AG08395 (cell line): ENCODE results near the gene GUCY1A1.

Source experiments
- DNase-seq: peaks from one replicate; pipeline ENCODE4 v3.0.0; 2012; ENCODE audit warnings: mixed read lengths, low spot score

GUCY1A1 gene

DNA sequence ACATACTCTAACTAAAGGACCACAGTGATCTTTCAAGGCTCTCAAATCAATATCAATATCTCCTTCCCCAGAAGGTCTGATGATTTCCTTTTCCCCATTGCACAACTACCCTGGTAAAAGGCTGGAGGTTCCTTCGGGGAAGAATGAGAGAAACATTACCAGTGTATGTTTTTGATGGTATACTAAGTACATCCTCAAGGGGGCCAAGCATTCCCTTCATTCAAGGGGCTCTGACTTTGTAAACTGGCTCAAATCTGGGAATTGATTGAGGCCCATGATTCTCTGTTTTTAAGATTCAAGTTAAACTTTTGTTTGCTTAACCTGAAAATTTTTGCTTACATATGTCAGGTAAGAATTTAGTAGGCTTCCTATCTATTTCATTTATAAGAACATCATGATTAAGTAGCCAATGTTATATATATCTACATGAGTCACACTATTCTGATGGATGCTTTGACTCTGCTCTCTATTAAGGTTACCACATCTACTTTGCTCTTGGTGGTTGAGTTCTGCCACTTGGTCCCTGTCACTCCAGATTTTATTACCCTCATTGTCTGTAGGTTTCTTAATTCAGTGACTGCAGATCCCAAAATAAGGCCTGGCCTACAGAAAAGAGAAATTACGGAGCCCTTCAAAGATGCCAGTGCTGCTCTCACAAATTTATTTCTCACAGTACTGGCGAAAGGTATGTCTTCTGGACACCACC lies 75.8 kb downstream of the GUCY1A1 start:
- DNase-seq: no peak

DNA sequence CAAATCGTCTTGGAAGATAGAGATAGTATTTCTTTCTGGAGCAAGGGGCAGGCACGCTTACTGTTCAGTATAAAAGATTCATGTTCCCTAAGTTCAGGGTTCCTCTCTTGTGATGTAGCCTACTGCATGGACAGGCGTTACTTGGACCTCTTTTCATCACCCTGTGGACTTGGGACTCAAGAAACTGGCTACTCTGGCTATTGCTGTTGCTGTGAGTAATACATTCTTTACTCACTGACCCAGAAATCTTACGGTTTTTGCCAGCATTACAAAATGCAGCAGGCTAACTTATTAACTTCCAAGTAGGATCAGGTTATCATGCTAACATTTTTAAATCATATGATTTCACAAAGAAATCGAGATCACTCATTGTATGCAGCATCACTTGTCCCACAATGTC lies 79.3 kb downstream of the GUCY1A1 start:
- peak; percentile 72 for DNase-seq

DNA sequence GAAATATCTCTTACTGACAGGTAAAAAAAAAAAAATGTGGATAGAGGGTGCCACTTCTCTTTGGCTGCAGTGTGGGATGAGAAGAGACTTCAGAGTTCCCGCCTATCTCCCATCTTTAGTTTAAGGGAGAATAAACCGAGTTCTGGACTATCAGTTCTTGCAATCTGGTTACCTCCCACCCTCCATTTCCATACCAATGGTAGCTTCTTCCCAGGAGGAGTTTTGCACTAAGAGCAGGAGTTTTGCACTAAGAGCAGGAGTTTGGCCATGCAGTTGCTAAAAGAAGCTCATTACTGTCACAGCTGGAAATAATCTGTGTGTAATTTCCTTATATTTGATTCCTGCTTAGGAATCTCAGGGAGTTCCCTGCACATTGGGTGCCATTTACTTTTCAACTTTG lies 81.4 kb downstream of the GUCY1A1 start:
- no peak for DNase-seq

DNA sequence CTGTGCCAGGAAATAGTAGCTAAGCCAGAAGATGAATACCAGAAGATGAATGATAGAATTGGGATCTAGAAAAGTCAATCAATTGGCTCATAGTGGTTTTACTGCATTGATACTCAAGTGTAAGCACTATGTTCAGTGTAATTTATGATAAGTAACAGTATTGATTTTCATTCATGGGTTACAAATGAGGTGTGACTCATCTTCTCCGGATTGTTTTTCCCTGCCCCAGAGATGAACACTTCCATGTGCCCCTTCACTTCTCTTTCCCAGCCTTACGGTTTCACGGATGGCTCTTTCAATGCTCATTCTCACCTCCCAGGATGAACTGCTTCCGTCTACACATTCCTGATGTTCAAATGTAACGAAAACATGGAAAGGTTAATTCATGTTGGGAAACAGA lies 82.4 kb downstream of the GUCY1A1 start:
- no peak for DNase-seq

DNA sequence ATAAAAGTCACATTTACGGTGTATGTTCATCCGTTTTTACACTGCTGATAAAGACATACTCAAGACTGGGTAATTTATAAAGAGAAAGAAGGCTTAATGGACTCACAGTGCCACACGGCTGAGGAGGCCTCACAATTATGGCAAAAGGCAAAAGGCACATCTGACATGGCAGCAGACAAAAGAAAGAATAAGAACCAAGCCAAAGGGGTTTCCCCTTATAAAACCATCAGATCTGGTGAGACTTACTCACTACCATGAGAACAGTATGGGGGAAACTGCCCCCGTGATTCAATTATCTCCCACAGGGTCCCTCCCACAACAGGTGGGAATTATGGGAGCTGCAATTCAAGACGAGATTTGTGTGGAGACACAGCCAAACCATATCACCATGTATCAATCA lies 84.9 kb downstream of the GUCY1A1 start:
- DNase-seq: no peak

DNA sequence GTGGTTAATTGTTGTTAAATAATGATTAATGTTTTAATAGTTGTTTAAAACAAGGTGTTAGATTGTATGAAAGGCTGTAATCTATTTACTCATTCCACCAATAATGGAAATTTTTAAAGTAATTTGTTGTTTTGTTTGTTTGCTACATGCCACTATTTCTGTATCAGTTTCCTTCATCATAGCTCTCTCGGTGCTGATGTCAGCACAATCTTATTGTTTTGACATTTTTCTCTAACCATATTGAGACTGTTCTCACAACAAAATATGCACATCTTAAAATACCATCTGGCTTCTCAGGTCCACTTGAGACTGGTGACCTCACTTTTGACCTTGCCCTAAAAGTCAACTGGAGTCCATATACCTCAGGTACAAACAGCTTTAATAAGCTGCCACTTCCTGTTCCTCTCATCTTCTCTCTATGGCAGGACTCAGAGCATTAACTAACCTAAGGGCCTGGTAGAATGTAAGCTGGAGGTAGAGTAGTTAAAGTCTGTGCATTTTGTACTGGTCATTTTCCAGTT lies 91.2 kb downstream of the GUCY1A1 start:
- DNase-seq: no peak

DNA sequence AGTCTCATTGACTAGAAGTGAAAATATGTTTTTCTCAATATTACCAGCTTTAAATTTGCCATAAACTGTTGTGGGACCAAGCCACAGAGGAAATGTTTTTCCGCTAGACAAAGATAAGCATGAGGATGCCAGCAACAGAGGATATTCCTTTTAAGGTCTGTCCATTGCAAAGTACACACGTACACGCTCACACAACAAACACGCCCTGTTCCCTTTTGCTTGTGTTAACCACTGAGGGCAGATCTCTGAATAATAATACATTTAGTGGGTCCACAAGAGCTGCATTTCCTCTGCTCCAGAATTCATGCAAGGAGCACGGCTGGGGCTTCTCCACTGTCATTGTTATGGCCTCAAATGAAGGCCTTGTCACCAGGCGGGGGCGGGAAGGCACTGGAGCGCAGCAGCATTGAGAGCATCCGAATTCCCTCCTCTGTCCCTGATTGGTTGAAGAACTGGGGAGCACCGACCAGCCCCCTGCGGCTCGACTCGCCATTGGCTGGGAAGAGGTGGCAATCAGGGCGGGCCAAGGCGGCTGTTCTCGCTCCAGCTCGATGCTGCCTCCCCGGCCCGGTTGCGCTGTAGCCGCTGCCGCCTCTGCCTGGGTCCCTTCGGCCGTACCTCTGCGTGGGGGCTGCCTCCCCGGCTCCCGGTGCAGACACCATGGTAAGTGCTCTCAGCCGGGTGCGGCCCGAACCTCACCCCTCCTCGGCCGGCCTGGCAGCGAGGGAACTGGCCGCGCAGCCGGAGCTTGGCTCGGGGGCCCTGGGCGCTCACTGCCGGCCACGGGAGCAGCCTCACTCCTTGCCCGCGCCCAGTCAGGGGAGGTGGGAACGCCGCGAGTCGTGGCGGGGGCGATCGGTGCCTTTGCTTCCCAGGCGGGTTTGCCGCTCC lies 92.1 kb downstream of the GUCY1A1 start, which contains the start of gene GUCY1B1:
GUCY1B1 (plus strand) TSS at position 541 of the 891 bp plus-strand sequence; CDS start at position 661, 120 bp downstream.
- peak; percentile 99 for DNase-seq

DNA sequence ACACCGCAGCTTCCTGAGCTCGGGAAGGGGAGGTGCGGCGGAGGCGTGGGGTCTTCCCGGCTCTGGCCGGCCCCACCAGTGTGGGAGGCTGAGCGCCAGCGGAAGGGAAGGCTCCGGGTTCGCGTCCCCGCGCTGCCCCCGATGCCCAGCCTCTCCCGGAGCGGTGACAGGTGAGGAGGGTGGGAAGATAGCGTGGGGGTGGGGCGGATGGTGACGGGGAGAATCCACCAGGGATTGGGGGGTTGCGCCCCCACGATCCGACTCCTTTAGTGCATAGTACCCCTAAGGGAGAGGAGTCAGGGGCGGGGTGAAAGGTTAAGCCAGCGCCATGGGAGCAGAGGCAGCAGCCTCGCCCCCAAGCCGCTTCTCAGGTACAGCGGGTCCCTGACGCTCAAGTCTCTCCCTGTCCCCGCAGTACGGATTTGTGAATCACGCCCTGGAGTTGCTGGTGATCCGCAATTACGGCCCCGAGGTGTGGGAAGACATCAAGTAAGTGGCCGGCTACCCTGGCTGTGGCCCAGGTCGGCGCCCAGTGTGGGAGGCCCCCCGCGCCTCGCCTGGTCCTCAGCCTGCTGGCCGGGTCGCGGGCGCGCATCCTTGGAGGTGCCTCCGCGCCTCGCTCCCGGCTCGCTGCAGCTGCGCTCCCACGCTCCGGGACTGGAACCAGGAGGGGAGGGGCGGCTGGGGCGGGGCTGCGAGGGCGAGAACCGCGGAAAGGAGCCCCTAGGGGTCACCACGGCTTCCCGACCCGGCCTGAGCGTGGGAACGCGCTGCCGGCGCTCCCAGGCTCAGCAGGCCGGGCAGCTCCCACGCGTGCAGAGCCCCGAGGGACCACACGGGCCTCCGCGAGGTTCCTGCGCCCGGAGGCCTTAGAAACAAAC lies 93.0 kb downstream of the GUCY1A1 start:
- DNase-seq: peak; percentile 27

DNA sequence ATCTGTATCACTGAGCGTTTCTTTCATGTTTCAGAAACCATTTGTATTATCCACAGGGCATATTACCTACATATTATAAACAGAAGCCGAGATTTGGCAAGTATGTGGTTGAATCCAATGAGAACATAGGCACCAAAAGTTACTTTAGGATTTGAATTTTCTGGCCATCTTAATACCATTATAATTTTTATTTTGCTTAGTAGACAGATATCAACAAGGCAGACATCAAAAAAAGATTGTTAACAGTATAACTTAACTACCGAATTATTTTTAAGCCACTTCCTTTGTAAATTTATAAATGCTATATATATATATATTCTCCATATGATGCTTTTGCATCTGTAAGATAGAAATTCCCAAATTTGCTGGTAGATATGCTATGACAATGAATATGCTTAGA lies 94.4 kb downstream of the GUCY1A1 start:
- DNase-seq: no peak

DNA sequence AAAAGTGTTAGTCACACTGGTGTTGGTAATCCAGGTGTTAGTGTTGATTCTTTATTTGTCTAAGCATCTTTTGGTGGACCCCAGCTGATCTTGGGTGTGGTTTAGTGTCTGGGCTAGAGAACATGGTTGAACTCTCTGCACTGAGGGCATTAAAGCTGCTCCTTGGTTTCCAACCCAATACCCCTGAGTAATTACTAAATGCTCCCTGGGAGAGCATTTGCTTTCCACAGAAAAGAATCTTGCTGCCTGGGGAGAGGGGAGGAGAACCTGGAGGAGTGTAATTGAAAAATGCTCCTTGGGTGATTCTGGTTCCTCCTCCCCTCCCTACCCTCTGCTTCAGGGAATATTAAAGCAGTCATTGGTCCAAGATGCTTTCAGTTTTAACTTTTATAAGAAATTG lies 95.3 kb downstream of the GUCY1A1 start:
- no peak for DNase-seq

DNA sequence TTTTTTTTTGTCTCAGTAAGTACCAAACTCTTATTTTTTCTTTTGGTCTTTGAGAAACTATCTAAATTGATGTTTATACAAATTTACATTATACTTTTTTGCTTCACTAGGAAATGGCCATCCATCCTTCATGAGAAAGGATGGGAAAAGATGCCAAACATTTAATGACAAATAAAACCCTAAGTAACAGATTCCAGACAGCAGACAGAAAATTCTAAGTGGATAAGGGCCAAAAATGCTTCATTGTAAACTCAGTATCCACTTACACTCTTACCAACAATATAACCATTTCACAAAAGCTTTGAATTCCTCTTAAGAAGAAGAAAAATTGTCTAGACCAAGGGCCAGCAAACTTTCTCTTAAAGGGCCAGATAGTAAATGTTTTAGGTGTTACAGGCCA lies 95.7 kb downstream of the GUCY1A1 start:
- DNase-seq: peak; percentile 2

DNA sequence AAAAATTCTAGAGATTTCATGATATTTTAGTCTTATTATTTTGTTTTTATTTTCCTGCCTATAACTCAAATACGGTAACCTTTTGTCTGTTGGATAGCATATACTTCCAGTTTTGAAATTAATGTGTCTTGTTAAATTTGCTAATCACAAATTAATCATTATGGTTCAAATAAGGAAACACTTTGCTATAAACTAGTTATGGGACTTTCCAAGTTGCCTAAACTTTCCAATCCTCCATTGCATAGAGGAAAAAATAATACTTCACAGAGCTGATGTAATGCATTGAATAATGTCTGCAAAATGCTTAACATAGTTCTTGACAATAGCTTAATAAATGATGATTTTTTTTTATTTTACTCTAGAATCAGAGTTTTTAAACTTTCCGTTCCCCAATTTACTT lies 96.9 kb downstream of the GUCY1A1 start:
- DNase-seq: no peak

DNA sequence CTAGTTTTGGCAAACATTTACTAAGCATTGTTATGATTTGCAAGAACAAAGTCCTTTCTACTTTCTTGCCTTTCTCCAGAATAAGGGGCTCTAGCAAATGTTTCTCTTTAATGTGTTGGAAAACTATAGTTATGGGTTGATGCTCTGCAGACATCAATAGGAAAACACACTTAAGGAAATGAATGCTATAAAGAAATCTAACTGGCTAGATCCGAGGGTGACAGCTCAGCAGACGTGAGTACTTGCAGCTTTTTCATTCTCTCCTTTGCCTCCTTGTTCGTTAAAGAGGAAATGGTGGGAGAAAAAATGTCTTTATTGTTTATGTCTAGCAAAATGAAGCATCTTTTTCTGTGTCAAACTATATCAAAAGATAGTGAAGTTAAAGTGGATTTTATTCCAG lies 98.5 kb downstream of the GUCY1A1 start:
- DNase-seq: no peak

DNA sequence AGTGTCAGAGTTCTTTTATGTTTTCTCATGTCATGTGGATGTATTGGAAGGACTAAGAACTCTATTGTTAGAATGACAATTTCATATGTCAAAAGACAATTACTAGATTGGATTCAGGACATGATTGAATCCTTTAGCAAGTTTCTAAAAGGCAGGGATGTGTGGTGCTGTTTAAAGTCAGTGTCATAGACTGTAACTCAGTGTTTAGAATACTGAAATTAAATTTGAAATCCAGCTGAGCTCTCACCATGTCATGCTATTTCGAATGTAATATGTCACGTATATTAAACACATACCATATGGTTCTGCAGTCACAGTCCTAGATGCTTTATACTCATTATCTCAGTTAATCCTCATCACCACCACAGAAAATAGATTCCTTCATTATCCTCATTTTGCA lies 100.0 kb downstream of the GUCY1A1 start:
- no peak for DNase-seq

DNA sequence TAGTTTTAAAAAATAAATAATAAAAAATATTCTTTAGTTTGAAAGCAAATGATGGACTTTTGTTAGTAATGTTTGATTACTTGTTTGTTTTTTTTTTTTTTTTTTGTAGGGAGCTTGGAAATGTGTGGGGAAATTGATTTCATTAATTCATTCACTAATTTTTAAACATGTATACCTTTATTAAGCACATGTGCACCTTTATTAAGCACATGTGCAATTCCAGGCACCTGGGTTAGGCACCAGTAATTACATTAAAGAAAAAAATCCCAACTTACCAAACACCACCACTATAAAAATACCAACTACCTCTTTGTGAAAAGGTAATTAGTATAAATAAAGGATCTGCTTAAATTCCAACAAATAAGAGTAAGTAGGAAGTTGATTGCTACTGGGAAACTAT lies 101.7 kb downstream of the GUCY1A1 start:
- DNase-seq: no peak

DNA sequence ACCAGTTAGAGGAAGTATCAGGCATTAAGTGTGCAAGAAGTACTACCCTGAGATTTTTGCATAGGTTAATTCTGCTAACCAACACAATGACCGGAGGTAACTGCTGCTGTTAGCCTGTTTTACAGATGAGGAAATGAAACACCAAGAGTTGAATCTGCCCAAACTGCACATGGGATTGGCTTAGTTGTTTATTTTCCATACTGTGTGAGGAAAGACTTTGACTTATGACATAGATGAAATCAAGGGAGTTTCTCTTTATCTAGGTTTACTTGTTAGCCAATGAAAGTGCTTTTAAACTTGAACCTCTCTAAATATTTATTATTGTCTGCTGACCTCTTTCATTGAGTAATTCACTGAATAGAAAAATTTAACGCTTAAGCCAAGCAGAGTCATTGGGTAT lies 102.4 kb downstream of the GUCY1A1 start:
- DNase-seq: no peak

DNA sequence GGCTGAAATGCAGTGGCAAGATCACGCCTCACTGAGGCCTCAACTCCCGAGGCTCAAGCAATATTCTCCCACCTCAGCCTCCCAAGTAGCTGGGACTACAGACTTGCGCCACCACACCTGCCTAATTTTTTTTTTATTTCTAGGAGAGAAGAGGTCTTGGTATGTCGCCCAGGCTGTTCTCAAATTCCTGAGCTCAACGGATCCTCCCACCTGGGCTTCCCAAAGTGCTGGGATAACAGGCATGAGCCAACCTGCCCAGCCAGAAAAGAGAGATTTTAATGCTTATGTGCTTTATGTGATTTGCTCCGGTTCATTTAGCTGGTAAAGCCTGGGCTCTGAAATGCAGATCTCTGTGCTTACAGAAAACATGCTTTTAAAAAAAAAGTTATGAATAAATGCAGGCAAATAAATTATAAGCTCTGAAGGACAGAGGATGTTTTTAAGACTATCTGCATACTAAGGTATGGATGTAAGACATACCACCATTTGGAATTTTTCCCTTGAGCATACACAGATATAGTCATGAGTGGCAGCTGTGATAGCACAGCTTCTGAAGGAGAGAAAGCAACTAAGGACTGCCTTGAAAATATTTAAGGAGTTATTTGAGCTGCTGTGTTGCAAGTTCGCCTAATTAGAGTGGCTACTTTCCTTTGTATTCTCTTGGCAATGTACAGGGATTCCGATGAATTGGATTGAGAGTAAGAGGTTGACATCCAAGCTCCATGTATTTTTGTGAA lies 106.0 kb downstream of the GUCY1A1 start:
- no peak for DNase-seq

DNA sequence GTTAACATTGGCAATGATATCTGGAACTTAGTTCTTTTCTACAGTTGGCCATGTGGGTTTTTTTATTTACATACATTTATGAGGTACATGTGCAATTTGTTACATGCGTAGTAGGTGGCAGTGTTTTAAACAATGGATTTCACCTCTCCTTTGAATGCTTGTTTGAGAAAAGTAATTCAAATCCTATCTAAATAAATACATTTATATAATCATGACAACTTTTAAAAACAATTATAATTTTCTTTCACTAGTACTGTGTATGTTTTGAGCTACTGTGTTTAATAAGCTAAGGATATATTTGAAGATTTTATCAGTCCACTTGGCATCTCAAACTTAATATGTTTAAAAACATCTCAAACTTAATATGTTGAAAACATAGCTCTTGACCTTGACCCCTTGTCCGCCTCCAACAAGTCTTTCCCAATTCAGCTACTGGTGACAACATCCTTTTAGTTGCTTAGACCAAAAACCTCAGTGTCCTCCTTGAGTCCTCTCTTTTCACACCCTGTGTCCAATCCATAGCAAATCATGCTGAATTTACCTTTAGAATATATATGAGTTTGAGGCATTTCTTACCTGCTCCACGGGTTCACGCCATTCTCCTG lies 106.7 kb downstream of the GUCY1A1 start:
- no peak for DNase-seq

DNA sequence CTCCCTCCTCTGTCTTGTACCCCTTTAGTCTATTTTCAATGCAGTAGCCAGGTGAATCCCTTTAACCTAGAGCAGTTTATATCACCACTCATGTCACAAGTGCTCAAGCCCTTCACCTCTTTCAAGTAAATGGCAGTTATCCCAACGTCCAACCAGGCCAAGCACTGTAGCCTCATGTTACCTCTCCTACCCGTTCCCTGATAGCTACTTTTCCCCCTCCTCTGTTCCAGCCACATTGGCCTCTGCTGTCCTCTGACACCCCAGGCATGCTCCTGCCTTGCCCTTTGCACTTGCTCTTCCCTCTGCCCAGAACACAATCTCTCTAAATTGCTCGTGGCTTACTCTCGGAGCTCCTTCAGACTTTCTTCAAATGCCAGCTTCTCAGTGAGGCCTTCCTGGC lies 107.4 kb downstream of the GUCY1A1 start:
- no peak for DNase-seq

DNA sequence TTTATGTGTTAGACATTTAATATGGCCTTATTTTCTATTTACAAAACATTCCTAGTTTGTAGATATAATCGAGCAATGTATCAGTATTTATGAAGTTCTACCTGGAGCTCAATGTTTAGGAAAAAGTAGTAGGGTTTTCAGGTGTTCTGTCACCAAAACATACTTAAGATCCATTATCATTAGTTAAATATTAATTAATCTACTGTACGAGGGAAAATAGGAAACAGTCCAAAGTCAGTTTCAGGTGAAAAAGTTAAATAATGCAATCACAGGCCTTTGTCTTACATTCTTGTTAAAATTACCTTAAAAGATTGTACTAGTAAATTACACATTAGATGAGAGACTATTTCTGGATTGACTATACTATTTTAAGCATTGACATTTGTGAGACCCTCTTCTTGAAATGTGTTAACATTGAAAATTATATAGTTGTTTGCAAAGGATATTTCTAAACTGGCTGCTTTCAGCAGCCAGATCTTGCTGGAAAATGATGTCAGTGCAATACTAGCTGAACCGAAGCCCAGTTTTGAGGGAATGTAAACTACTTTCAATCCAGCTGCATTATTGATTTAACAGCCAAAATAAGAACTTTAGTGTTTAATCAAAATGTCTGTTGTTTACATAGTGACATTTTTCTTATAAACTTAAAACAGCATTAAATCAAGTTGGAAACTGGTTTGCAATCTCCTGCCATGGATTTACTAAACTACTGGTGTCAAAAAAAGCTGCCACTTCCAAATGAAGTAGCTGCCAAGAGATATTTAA lies 111.5 kb downstream of the GUCY1A1 start:
- DNase-seq: peak; percentile 9
